GM18861 (cell line): ENCODE measurements around the gene C1QL1.
"Not testable (repeated sequence)": the region's sequence is repeated elsewhere in the genome, so short reads cannot be mapped to it uniquely, and the experiment has no call there.

Experiments used
- ATAC-seq: cut with Tn5 transposase; IDR thresholded peaks from one replicate; pipeline ENCODE4 v1.9.1; 2021; ENCODE audit not compliant: unreplicated experiment

C1QL1 gene

GRCh38 chr17:44965481-44966234, 2.4 kb downstream of the C1QL1 start:
- ATAC-seq, result no peak

GRCh38 chr17:44961921-44962350, 6.2 kb downstream of the C1QL1 start:
- ATAC-seq, result no peak

GRCh38 chr17:44960691-44961090, 7.4 kb downstream of the C1QL1 start:
- ATAC-seq, result no peak

GRCh38 chr17:44959821-44960531, 8.1 kb downstream of the C1QL1 start:
- ATAC-seq, result no peak

- ATAC-seq, result no peak
Measured at GRCh38 chr17:44956998-44957981, 10.8 kb downstream of the C1QL1 start.

GRCh38 chr17:44955674-44956425, 12.3 kb downstream of the C1QL1 start:
- ATAC-seq, result no peak

- no peak for ATAC-seq
Measured at GRCh38 chr17:44952946-44953475, 15.1 kb downstream of the C1QL1 start.

- ATAC-seq, result no peak
Measured at GRCh38 chr17:44948315-44948795, 19.7 kb downstream of the C1QL1 start.

- peak; percentile 84 for ATAC-seq
Measured at GRCh38 chr17:44947461-44948314, 20.4 kb downstream of the C1QL1 start, which contains the start of gene KIF18B. Gene KIF18B (minus strand): TSS chr17:44947773. CDS start chr17:44936344, 11,429 bp downstream.

GRCh38 chr17:44945652-44946051, 22.5 kb downstream of the C1QL1 start:
- not testable (repeated sequence) for ATAC-seq

- ATAC-seq, result no peak
Measured at GRCh38 chr17:44942456-44942855, 25.6 kb downstream of the C1QL1 start.

GRCh38 chr17:44941712-44942331, 26.3 kb downstream of the C1QL1 start:
- no peak for ATAC-seq

- no peak for ATAC-seq
Measured at GRCh38 chr17:44940768-44941167, 27.3 kb downstream of the C1QL1 start.

GRCh38 chr17:44940317-44940716, 27.8 kb downstream of the C1QL1 start:
- ATAC-seq, result no peak

GRCh38 chr17:44935116-44935515, 33.0 kb downstream of the C1QL1 start:
- ATAC-seq, result no peak

- ATAC-seq, result no peak
Measured at GRCh38 chr17:44934745-44935105, 33.4 kb downstream of the C1QL1 start.

- ATAC-seq, result no peak
Measured at GRCh38 chr17:44933824-44934744, 34.0 kb downstream of the C1QL1 start.

- no peak for ATAC-seq
Measured at GRCh38 chr17:44932787-44933097, 35.4 kb downstream of the C1QL1 start.
